ENCODE results near the gene SPEN.

DNA sequence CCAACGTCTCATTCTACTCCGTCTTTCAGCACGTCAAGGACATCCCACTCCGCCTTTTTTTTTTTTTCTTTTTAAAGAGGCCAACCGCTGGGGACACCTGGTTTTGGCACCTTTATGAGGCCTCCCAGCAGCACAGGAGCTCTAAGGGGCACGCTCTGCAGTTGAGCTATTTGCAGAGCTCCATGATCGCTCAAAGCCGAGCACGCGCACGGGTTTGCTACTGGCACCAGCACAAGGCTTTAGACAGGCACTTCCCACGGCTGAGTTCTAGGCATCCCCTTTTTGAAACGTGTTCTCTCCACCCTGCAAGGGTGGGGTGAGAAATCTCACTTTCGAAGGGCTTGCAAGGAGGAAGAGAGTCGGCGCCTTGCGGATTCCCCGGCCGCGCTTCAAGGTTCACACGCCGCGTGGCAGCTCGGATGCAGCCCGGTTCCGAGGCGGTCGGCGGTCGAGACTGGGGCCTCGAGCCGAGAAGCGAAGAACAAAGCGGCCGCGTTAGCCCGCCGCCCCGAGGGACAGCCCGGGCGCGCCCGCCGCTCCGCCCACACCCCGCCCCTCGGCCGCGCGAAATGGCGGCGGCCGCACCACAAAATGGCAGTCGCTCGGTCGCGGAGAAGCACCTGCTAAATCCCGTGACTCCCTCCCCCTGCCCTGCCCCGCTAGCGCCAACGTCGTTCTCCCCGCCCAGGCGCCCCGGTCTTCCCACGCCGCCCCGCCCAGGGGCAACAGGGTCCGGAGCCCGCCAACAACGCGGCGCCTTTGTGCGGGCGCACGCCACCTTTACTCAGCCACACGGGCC is 12.9 kb upstream of the SPEN start:
- no peak for TF ChIP-seq CTCF (IDR thresholded peaks at IDR 0.05; ENCODE audit: low read length)
- no peak for TF ChIP-seq EZH2 (optimal IDR thresholded peaks at IDR 0.05; ENCODE audit: low read depth, low read length)
- no peak for TF ChIP-seq EZH2phosphoT487 (IDR thresholded peaks at IDR 0.05; ENCODE audit: low read length)

Data from MM.1S (cell line).